ENCODE measurements around the gene CASZ1.

CASZ1 gene

DNA sequence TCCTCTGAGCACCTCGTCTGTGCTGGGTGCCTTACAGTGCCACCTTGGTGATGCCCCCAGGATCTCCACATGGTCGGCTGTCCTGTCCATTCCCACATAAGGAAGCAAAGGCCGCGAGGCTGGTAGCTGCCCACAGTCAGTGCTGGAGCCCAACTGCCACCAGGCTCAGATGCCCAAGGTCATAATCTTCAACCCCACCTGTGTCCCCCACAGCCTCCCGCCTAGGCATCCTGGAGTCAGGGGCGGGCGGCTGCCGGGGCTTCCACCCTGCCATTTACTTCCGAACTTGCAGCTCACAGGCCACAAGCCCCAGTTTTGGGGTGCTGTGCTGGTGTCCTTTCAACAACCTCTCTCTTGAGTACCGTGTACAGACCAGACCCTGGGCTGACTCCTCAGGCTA is 126.3 kb downstream of the CASZ1 start:
- DNase-seq (ENCODE audit: low read depth, low spot score) = no peak
- no peak overlapping the region for H3K4me3 ChIP-seq (ENCODE audit: low read length)

DNA sequence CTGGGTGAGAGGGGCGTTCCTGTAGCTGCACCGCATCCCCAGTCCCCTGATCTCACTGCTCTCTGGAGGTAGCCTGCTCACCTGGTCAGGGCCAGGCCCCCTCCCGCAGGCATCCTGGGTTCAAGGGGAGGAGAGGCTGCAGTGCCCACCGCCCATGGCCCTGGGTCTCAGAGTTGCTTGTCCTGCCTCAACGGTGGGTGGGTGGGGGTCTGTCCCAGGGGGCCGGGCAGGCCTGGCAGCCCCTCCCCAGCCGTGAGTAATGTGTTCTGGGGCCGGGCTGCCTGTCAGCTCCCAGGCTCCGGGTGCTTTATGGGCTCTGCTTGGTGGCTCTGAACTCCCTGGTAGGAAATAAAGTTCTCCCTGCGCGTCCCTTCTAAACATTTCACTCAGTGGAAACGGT is 126.9 kb downstream of the CASZ1 start:
- H3K4me3 ChIP-seq (ENCODE audit: low read length) = no peak overlapping the region
- no peak for DNase-seq (ENCODE audit: low read depth, low spot score)

DNA sequence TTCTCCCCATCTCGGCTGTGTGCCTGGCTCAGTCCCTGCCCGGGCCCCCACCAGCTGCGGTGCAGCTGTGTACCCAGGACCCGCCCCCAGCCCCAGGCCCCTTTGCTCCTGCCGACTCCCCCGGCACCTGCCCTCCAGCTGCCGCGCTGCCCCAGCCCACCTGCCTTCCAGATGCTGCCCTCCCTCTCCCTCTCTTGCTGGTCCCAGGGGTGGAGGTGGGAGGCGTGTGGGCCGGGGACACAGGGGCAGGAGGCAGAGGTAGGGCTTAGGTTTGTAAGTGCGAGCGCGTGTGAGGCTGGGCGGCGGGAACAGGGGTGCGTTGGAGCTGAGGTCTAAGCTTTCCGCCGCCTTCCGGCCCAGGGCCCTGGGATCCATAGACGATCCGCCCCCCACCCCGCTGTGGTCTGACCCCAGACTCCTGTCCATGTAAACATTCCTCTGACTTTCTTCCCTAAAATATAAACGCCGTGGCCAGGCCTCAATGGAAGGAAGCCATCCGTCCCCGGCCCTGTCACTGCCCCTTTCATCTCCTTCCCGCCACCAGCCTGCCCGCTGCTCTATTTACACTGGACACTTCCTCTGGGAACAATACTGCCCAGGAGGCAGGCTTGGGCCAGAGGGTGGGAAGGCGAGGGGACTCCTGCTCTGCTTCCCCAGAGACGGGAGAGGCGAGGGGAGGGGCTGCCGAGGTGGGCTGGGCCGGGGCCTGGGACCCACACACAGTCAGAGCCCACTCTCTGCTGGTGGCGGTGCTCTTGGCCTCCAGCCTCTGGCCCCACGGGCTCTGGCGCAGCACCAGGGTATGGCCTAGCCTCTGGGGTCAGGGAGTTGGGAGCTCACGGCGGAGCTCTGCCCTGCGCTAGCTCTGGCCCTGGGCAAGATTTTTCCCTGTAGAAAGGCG is 128.3 kb downstream of the CASZ1 start:
- H3K4me3 ChIP-seq (ENCODE audit: low read length) = no peak overlapping the region
- DNase-seq (ENCODE audit: low read depth, low spot score) = no peak

DNA sequence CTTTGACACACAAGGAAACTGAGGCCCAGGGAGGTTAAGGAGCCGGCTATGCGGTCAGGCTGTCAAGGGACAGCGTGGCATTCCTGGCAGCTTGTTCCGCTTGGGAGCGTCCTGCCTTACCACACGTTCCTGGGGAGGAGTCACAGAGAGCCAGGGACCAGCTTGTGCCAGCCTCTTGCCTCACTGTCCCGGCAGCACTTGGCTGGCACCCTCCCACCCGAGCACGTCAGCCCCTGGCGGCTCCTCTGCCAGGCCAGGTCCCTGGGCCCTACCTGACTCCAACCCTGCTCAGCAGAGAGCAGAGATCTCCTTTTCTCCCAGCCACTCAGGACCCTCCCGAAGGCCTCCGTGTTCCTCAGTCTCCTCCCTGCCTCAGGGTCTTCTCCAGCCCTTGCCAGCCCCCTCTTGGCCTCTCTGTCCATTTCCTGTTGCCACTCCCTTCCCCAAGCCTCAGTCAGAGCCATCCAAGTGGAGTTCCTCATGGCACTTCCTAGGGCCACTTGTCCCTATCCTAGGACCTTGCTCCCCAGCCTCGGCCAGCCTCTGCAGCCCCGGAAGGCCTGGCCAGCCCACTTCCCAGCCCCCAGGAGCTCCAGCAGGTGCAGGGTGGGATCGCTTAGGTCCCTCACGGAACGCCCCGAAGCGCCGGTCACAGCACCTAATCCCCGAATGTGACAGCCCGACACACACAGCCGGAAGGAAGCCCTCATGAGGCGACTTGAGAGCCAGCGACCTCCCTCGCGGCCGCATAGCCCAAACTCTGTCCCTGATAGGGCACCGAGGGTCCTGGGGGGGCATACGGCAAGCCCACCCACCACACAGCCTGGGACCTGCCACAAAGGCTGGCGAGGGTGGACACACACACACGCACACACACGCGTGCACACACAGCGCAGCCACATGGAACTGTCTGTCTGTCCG is 130.3 kb downstream of the CASZ1 start:
- DNase-seq (ENCODE audit: low read depth, low spot score) = no peak
- H3K4me3 ChIP-seq (ENCODE audit: low read length) = no peak overlapping the region

DNA sequence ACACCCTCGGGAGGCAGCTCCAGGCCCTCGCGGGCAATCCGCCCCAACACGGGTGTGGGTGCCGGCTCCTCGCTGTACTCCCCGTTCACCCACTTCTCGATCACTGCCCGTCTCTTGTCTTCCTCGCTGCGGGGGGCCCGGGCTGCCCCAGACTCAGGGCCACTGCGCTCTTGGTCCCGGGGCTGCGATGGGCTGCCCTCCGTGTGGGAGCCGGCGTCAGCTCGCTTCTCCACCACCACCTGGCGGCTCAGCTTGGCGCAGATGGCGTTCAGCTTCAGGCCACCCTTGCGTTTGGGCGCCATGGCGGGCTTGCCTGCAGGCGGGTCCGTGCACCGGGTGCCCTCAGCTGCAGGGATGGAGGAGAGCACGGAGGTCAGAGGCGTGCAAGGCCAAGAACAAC is 131.2 kb downstream of the CASZ1 start:
- DNase-seq (ENCODE audit: low read depth, low spot score) = no peak

DNA sequence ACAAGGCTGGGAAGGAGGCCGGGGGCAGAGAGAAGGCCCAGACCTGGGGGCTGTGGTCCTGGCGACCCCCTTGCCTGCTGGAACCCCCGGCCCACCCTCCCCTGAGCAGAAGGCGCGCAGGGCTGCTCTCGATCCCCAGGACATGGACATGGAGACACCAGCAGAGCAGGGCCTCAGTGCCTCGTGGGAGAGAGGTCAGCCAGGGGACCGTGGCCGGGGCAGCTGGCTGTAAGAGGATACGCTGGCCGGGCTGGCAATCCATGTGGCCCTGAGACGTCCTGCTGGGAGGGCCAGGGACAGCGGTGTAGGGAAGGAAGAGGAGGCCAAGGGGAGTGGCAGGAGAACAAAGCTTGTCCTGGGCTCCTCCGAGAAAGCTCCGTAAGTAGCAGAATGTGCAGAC is 132.2 kb downstream of the CASZ1 start:
- no peak for DNase-seq (ENCODE audit: low read depth, low spot score)
- H3K4me3 ChIP-seq (ENCODE audit: low read length) = no peak overlapping the region

More for the DNA sequence above, 131.2 kb downstream of the CASZ1 start:
- no peak overlapping the region for H3K4me3 ChIP-seq (ENCODE audit: low read length)

DNA sequence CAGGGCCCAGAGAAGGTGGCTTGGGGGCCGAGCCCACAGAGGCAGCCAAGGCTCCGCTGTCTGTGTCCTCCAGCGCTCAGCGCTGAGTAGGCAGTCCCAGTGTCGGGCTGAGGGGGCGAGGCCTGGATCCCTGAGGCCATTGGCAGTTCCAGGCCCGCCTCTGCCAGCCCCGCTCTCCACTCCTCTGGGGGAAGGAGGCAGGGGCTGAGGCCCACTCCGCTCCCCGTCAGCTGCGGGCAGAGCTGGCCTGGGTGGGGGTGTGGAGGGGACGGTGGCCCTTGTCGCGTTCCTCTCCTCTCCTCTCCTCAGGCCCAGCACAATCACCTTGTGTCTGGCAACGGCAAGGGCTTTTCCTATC is 132.8 kb downstream of the CASZ1 start:
- no peak for DNase-seq (ENCODE audit: low read depth, low spot score)
- no peak overlapping the region for H3K4me3 ChIP-seq (ENCODE audit: low read length)

DNA sequence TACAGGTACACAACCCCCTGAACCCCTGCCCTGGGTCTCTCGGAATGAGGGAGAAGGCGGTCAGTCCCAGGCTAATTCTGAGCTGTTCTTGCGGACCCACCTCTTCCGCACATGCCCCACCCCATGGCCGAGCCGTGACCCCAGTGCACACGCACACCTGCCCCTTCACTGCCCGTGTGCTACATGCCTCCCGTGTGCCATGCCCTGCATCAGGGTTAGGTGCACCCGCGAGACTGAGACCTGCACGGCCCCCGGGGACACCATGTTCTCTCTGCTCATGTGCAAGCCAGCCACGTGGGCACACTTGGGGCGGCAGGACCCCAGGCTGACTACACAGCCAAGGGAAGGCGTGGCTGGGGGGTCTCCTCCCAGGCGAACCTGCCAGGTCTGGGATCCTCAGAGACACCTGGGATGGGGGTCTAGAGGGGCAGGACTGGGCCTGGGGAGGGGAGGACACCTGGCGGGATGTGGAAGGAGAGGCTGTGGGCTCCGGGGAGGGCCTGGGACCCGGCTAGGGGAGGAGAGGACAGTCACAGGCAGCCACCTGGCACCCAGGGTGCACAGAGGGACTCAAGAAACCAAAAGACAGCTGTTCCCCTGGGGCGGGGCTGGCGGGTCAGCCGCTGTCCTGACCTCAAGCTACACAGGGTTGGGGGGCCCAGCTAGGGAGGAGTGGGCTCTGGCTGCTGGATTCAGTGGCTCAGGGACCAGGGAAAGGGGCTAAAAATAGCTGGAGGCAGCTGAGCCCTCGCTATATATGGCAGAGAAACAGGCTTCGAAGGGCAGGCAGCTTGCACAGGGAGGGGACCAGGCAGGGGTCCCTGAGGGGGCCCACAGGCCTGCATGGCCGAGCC is 133.4 kb downstream of the CASZ1 start:
- no peak for DNase-seq (ENCODE audit: low read depth, low spot score)
- H3K4me3 ChIP-seq (ENCODE audit: low read length) = no peak overlapping the region

DNA sequence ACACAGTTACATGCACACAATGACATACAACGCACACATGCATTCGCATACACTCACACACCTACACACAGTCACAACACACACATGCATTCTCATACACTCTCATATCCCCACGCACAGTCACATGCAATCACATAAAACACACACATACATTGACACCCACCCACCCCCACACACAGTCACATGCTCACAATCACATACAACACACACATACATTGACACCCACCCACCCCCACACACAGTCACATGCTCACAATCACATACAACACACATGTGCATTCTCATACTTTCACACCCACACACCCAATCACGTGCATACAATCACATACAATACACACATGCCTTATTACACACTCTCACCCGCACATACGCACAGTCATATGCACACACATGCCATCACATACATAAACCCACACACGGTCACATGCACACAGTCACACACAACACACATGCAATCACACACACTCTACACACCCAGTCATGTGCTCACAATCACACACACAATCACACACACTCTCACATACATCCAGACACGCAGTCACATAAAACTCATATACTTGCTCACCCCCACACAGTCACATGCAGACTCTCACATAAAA is 134.3 kb downstream of the CASZ1 start:
- H3K4me3 ChIP-seq (ENCODE audit: low read length) = no peak overlapping the region
- DNase-seq (ENCODE audit: low read depth, low spot score) = no peak

DNA sequence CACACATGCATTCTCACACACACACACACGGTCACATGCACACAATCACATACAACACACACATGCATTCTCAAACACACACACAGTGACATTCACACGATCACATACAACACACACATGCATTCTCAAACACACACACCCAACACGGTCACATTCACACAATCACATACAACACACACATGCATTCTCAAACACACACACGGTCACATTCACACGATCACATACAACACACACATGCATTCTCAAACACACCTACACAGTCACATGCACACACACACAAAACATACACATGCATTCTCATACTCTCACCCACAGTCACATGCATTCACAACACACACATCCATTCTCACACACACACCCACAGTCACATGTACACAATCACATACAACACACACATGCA is 135.0 kb downstream of the CASZ1 start:
- no peak overlapping the region for H3K4me3 ChIP-seq (ENCODE audit: low read length)
- DNase-seq (ENCODE audit: low read depth, low spot score) = no peak

DNA sequence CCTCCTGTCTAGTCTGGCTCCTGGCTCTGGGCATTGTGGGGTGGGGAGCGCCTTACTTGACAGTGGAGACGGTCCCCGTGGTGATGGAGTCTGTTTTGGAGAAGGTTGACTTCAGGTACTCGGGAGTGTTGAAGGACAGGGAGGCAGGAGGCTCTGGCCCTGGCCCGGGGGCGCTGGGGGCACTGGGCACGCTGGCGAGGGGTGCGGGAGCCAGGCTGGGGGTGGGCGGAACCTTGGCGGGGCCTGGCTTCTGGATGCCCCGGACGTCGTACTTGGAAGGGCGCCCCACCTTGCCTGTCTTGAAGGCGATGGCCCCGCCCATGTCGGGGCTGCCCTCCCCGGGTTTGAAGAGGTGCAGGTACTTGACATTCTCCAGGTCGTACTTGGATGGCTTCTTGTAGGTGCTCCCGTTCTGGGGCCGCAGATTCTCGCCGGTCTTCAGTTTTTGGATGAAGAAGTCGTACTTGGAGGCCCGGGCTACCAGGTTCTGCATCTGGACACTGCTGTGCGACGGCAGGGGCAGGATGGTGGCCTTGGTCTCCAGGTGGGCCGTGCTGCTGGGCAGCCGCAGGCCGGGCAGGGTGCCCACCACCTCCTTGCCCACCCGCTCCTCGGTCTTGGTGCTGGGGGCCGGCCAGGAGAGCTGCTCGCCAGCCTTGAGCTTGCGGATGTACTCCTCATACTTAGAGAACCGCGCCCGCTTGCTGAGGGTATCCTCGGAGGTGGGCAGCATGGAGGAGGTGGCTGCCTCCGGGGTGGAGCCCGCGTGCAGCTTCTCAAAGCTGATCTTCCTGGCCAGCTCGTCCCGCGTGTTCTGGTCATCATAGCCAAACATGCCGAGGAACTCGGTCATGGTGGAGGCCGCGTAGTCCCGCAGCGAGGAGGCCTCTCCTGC is 136.6 kb downstream of the CASZ1 start:
- no peak overlapping the region for H3K4me3 ChIP-seq (ENCODE audit: low read length)
- no peak for DNase-seq (ENCODE audit: low read depth, low spot score)

DNA sequence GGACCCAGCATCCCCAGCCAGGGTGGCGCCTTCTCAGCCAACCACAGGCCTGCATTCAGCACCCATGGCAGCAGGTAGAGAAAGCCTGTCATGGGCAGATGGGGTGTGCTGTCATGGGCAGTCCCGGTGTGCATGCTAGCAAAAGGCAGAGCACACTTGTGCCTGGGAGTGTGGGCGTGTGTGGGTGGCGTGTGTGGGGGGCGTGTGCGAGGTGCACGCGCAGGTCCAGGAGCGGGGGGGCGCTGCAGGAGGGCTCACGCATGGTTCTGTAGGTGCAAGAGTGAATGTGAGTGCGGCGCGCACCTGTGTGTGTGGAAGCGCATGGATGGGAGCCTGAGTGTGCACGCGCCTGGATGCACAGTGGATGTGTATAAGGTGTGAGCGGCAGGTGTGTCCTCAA is 137.2 kb downstream of the CASZ1 start:
- H3K4me3 ChIP-seq (ENCODE audit: low read length) = no peak overlapping the region
- no peak for DNase-seq (ENCODE audit: low read depth, low spot score)

DNA sequence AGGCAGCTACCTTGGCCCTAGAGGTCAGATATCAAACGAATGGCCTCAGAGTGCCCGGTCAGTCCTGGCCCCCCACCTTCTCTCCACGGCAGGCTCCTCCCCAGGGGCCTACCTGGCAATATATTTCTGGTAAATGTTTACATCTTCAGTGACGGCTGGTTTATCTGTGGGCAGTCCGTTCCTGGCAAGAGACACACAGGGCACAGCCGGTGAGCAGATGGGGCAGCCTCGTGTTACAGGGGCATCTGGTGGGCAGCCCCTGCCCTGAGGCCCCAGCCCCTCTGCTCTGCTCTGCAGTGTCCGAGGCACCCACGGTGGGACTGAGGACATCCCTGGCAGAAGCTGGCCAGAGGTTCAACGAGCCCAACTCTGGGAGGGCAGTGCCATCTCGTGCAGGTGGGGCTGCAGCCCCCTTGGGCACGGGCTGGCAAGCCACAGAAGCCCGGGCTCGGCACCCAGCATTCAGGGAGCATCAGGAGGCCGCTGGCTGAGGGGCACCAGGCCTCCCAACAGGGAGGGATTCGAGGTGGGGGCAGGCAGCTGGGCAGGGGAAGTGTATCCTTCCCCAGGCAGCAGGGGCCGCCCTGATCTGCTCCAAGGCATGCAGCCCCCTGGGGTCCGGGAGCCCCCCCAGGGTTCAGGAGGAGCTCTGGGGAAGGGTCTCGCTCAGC is 137.9 kb downstream of the CASZ1 start:
- DNase-seq (ENCODE audit: low read depth, low spot score) = no peak
- no peak overlapping the region for H3K4me3 ChIP-seq (ENCODE audit: low read length)

DNA sequence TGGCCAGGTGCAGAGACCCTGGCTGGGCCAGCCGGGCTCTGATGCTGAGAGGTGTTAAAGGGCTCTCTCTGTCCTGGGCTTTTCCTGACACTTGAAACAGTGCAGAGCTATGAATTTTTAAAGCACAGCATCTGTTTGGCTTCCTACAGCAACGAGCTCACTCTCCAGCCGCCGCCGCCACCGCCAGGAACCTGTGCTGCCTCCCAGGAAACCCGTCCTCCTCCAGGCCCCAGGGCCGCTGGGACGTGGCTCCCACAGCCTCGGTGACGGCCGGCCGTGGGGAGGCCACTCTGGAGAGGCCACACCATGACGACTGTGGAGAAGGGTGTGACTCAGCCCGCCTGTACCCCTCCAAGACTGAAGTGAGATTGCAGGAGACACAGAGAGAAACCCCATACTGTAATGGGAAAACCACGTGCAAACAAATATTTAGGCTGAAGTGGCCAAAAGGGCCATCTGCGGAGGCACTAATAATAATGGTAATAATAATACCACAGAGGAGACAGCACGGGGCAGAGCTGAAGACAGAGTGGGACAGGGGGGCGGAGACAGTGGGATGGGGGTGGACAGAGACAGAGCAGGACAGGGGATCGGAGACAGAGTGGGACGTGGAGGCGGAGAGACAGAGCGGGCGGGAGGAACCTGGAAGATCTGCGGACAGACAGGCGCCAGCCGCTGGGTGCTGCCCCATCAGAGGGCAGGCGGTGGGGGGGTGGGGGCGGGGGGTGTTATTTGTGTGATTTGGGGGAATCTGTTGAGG is 139.2 kb downstream of the CASZ1 start:
- H3K4me3 ChIP-seq (ENCODE audit: low read length) = no peak overlapping the region
- no peak for DNase-seq (ENCODE audit: low read depth, low spot score)

DNA sequence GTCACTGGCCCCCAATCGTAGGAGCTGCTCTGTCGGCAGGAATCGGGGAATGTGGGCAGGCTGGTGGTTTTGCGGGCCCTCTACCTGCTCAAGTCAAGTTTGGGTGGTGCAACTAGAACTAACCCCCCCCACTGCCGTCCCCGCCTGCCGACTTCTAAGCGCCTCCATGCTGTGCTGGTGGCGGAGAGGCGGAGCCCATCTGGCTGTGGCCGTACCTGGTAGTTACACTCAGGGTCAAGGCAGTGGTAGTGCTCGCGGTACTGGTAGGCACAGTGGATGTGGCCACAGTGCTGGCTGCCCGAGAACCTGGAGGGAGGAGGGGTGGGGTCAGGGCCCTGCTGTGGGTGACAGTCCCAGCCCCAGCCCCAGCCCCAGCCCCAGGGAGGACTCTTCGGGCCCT is 140.0 kb downstream of the CASZ1 start:
- DNase-seq (ENCODE audit: low read depth, low spot score) = no peak
- H3K4me3 ChIP-seq (ENCODE audit: low read length) = no peak overlapping the region

DNA sequence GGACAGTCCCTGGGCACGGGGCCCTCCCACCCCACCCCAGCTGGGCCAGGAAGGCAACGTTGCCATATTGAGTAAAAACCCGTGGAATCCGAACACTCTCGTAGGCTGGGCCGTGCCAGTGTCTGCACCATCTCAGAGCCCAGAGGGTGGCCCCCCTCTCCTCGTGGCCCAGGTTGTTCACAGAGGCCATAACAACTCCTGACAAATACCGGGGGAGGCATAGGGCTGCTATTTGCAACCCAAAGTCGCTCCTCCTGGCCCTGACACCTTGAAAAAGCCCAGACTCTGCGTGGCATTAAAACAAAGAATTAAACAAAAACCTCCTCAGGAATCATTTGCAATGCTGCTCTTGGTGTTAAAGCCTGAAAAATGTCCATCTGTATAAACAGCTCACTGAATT is 141.4 kb downstream of the CASZ1 start:
- no peak for DNase-seq (ENCODE audit: low read depth, low spot score)
- no peak overlapping the region for H3K4me3 ChIP-seq (ENCODE audit: low read length)

Data from Jurkat, Clone E6-1 (cell line).